Glutamatergic neuron (in vitro differentiated cells): Measurements from ENCODE around the gene SEC62. TPM values are rescaled to one million over a fixed set of nuclear protein-coding genes. Genes with fewer than 3 reads are reported as not detected.

Experiments used
- DNase-seq: peaks from one replicate; pipeline ENCODE4 v3.0.0; 2022
- H3K27ac Mint-ChIP-seq: one replicate; pipeline ENCODE4 v1.8.0; 2020; ENCODE audit warnings: mild to moderate bottlenecking, mixed read lengths, inconsistent platforms; ENCODE audit not compliant: unreplicated experiment
- H3K27me3 Mint-ChIP-seq: one replicate; pipeline ENCODE4 v1.8.0; 2020; ENCODE audit warnings: mild to moderate bottlenecking, moderate library complexity, mixed read lengths, inconsistent platforms; ENCODE audit not compliant: unreplicated experiment
- H3K36me3 Mint-ChIP-seq: one replicate; pipeline ENCODE4 v1.8.0; 2020; ENCODE audit warnings: mild to moderate bottlenecking, mixed read lengths, inconsistent platforms; ENCODE audit not compliant: unreplicated experiment
- H3K4me1 Mint-ChIP-seq: one replicate; pipeline ENCODE4 v1.8.0; 2020; ENCODE audit warnings: mild to moderate bottlenecking, low read depth, mixed read lengths, inconsistent platforms; ENCODE audit not compliant: unreplicated experiment
- H3K4me3 Mint-ChIP-seq: one replicate; pipeline ENCODE4 v1.8.0; 2020; ENCODE audit warnings: mild to moderate bottlenecking, mixed read lengths, inconsistent platforms; ENCODE audit not compliant: unreplicated experiment
- H3K9me3 Mint-ChIP-seq: one replicate; pipeline ENCODE4 v1.8.0; 2020; ENCODE audit warnings: mild to moderate bottlenecking, moderate library complexity, mixed read lengths, inconsistent platforms; ENCODE audit not compliant: unreplicated experiment
- CTCF ChIP-seq: fragments of 200-600 bp; sonication (generic); IDR thresholded peaks from one replicate; pipeline ENCODE4 v1.5.0; 2021; ENCODE audit not compliant: partially characterized antibody, unreplicated experiment
- total RNA-seq: library from RNA; stranded (reverse); fragmentation: NEBNext Ultra II Directional; extraction: Animal tissue kit (Norgen Biotek cat#: 25700); gene quantifications from one replicate; pipeline ENCODE4 v1.2.1, GENCODE V29; 2021; ENCODE audit not compliant: unreplicated experiment

SEC62 gene
- total RNA-seq, 1 donor from 2014 or later, result 75.5 TPM

GRCh38 chr3:169971522-169971921, 4.9 kb downstream of the SEC62 start:
- peaks cover 5% of the 10 kb centered on the region for H3K9me3 Mint-ChIP-seq
- peaks cover 20% of the 10 kb centered on the region for H3K4me1 Mint-ChIP-seq
- H3K27me3 Mint-ChIP-seq, result peaks cover 5% of the 10 kb centered on the region
- no peak overlapping the region for H3K27ac Mint-ChIP-seq
- TF ChIP-seq CTCF, result no peak
- H3K4me3 Mint-ChIP-seq, result no peak overlapping the region
- H3K36me3 Mint-ChIP-seq, result no peaks in the 10 kb centered on the region
- DNase-seq, result no peak

GRCh38 chr3:169980055-169980454, 13.4 kb downstream of the SEC62 start:
- H3K27me3 Mint-ChIP-seq, result no peaks in the 10 kb centered on the region
- no peaks in the 10 kb centered on the region for H3K4me1 Mint-ChIP-seq
- no peak for TF ChIP-seq CTCF
- peaks cover 2% of the 10 kb centered on the region for H3K9me3 Mint-ChIP-seq
- no peaks in the 10 kb centered on the region for H3K36me3 Mint-ChIP-seq
- no peak for DNase-seq
- H3K27ac Mint-ChIP-seq, result no peak overlapping the region
- no peak overlapping the region for H3K4me3 Mint-ChIP-seq

- Mint-ChIP-seq H3K27me3 (no peaks in the 10 kb centered on the region), H3K9me3 (peaks cover 2% of the 10 kb centered on the region), H3K27ac (no peak overlapping the region), H3K4me1 (no peaks in the 10 kb centered on the region), H3K36me3 (no peaks in the 10 kb centered on the region), H3K4me3 (no peak overlapping the region)
- no peak for TF ChIP-seq CTCF
- DNase-seq, result no peak
Measured at GRCh38 chr3:169984292-169984691, 17.7 kb downstream of the SEC62 start.

- no peaks in the 10 kb centered on the region for H3K36me3 Mint-ChIP-seq
- no peak overlapping the region for H3K4me3 Mint-ChIP-seq
- H3K27me3 Mint-ChIP-seq, result peaks cover 3% of the 10 kb centered on the region
- no peak for DNase-seq
- H3K4me1 Mint-ChIP-seq, result no peaks in the 10 kb centered on the region
- H3K27ac Mint-ChIP-seq, result no peak overlapping the region
- TF ChIP-seq CTCF, result no peak
- no peaks in the 10 kb centered on the region for H3K9me3 Mint-ChIP-seq
Measured at GRCh38 chr3:169990431-169990830, 23.8 kb downstream of the SEC62 start.

- peaks cover 3% of the 10 kb centered on the region for H3K27me3 Mint-ChIP-seq
- H3K27ac Mint-ChIP-seq, result no peak overlapping the region
- peaks cover 2% of the 10 kb centered on the region for H3K9me3 Mint-ChIP-seq
- H3K4me1 Mint-ChIP-seq, result no peaks in the 10 kb centered on the region
- no peak for DNase-seq
- H3K4me3 Mint-ChIP-seq, result no peak overlapping the region
- no peak for TF ChIP-seq CTCF
- H3K36me3 Mint-ChIP-seq, result no peaks in the 10 kb centered on the region
Measured at GRCh38 chr3:169992156-169992555, 25.5 kb downstream of the SEC62 start.
